ENCODE measurements around the gene GABRA5.

The GABRA5 gene

GRCh38 chr15:26848498-26848897 lies 18.4 kb upstream of the GABRA5 start:
- H3K4me1 ChIP-seq (ENCODE audit: low read length): no peaks in the 10 kb centered on the region

GRCh38 chr15:26850161-26850560 lies 16.7 kb upstream of the GABRA5 start:
- Histone ChIP-seq H3K4me1 (ENCODE audit: low read length) (no peaks in the 10 kb centered on the region), H3K9me3 (ENCODE audit: insufficient read depth, low read length) (no peaks in the 10 kb centered on the region), H3K4me2 (ENCODE audit: low read length) (no peak overlapping the region), H3K36me3 (replicated peaks; ENCODE audit: low read depth, low read length) (no peaks in the 10 kb centered on the region), H3K4me3 (ENCODE audit: low read length) (no peak overlapping the region), H3K9ac (ENCODE audit: low read length) (no peak overlapping the region), H3K27ac (ENCODE audit: low read length) (no peak overlapping the region), H3K27me3 (ENCODE audit: low read depth, low read length) (no peaks in the 10 kb centered on the region), H3K79me2 (ENCODE audit: low read length) (no peaks in the 10 kb centered on the region), H2AFZ (ENCODE audit: low read depth, low read length) (no peak overlapping the region), H4K20me1 (ENCODE audit: insufficient read depth, low read length) (no peaks in the 10 kb centered on the region)
- TF ChIP-seq CTCF (IDR thresholded peaks at IDR 0.05; ENCODE audit: low read depth, low read length) (no peak), EZH2phosphoT487 (IDR thresholded peaks at IDR 0.05; ENCODE audit: low read depth) (no peak)

More at GRCh38 chr15:26848498-26848897, 18.4 kb upstream of the GABRA5 start:
- no peak overlapping the region for H3K4me3 ChIP-seq (ENCODE audit: low read length)
- no peaks in the 10 kb centered on the region for H3K9me3 ChIP-seq (ENCODE audit: insufficient read depth, low read length)
- no peak overlapping the region for H3K9ac ChIP-seq (ENCODE audit: low read length)
- no peak overlapping the region for H3K27ac ChIP-seq (ENCODE audit: low read length)
- H3K27me3 ChIP-seq (ENCODE audit: low read depth, low read length): no peaks in the 10 kb centered on the region
- no peaks in the 10 kb centered on the region for H4K20me1 ChIP-seq (ENCODE audit: insufficient read depth, low read length)
- no peak overlapping the region for H2AFZ ChIP-seq (ENCODE audit: low read depth, low read length)
- no peaks in the 10 kb centered on the region for H3K36me3 ChIP-seq (replicated peaks; ENCODE audit: low read depth, low read length)
- no peak for TF ChIP-seq CTCF (IDR thresholded peaks at IDR 0.05; ENCODE audit: low read depth, low read length)
- TF ChIP-seq EZH2phosphoT487 (IDR thresholded peaks at IDR 0.05; ENCODE audit: low read depth): no peak
- H3K4me2 ChIP-seq (ENCODE audit: low read length): no peak overlapping the region
- no peaks in the 10 kb centered on the region for H3K79me2 ChIP-seq (ENCODE audit: low read length)

GRCh38 chr15:26852980-26853379 lies 13.9 kb upstream of the GABRA5 start:
- Histone ChIP-seq H3K36me3 (replicated peaks; ENCODE audit: low read depth, low read length) (no peaks in the 10 kb centered on the region), H3K79me2 (ENCODE audit: low read length) (no peaks in the 10 kb centered on the region), H3K4me2 (ENCODE audit: low read length) (no peak overlapping the region), H3K9me3 (ENCODE audit: insufficient read depth, low read length) (no peaks in the 10 kb centered on the region), H3K9ac (ENCODE audit: low read length) (no peak overlapping the region), H4K20me1 (ENCODE audit: insufficient read depth, low read length) (no peaks in the 10 kb centered on the region), H3K27ac (ENCODE audit: low read length) (no peak overlapping the region), H3K4me3 (ENCODE audit: low read length) (no peak overlapping the region), H3K4me1 (ENCODE audit: low read length) (no peaks in the 10 kb centered on the region), H3K27me3 (ENCODE audit: low read depth, low read length) (no peaks in the 10 kb centered on the region), H2AFZ (ENCODE audit: low read depth, low read length) (no peak overlapping the region)
- no peak for TF ChIP-seq EZH2phosphoT487 (IDR thresholded peaks at IDR 0.05; ENCODE audit: low read depth)
- TF ChIP-seq CTCF (IDR thresholded peaks at IDR 0.05; ENCODE audit: low read depth, low read length): no peak

DNA sequence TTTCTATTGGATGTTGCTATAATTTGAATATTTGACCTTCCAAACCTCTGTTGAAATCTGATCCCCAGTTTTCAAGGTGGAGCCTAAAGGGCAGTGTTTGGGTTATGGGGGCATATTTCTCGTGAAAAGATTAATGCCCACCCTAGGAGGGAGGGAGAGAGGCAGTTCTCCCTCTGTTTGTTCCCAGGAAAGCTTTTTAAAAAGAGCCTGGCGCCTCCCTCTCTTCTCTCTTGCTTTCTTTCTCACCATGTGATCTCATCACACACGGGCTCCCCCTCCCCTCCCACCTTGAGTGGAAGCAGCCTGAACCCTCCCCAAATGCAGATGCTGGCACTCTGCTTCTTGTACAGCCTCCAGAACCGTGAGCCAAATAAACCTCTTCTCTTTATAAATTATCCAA lies 12.4 kb upstream of the GABRA5 start:
- Histone ChIP-seq H3K4me1 (ENCODE audit: low read length) (no peaks in the 10 kb centered on the region), H3K4me2 (ENCODE audit: low read length) (no peak overlapping the region), H3K9me3 (ENCODE audit: insufficient read depth, low read length) (no peaks in the 10 kb centered on the region), H3K4me3 (ENCODE audit: low read length) (no peak overlapping the region), H3K27me3 (ENCODE audit: low read depth, low read length) (no peaks in the 10 kb centered on the region), H3K36me3 (replicated peaks; ENCODE audit: low read depth, low read length) (no peaks in the 10 kb centered on the region), H3K27ac (ENCODE audit: low read length) (no peak overlapping the region), H4K20me1 (ENCODE audit: insufficient read depth, low read length) (no peaks in the 10 kb centered on the region), H3K79me2 (ENCODE audit: low read length) (no peaks in the 10 kb centered on the region), H3K9ac (ENCODE audit: low read length) (no peak overlapping the region), H2AFZ (ENCODE audit: low read depth, low read length) (no peak overlapping the region)
- TF ChIP-seq CTCF (IDR thresholded peaks at IDR 0.05; ENCODE audit: low read depth, low read length) (no peak), EZH2phosphoT487 (IDR thresholded peaks at IDR 0.05; ENCODE audit: low read depth) (no peak)

All from OCI-LY3 (cell line).